Measurements from ENCODE around the gene LTBP2. TPM values are rescaled to one million over a fixed set of nuclear protein-coding genes. Genes with fewer than 3 reads are reported as not detected.
A peak's percentile ranks its signal among the peaks of the same experiment; 100 is the strongest.

LTBP2 gene
- total and polyA plus RNA-seq, 2 of the 8 experiments (the other 6 are each of a cell fraction or from before 2014, with no cell fraction given) = 0.48 to 0.89 TPM

- TF ChIP-seq ATF2 (IDR thresholded peaks at IDR 0.05; ENCODE audit: low read length) (no peak), SUZ12 (IDR thresholded peaks at IDR 0.05; ENCODE audit: low read length) (no peak), TAF1 (IDR thresholded peaks at IDR 0.05; ENCODE audit: low read depth, low read length) (no peak), CBX8 (IDR thresholded peaks at IDR 0.05; ENCODE audit: borderline replicate concordance, low read depth, low read length) (no peak), RNF2 (IDR thresholded peaks at IDR 0.05; ENCODE audit: borderline replicate concordance, low read depth, low read length, missing control alignments, poor library complexity, severe bottlenecking) (no peak), KDM1A (IDR thresholded peaks at IDR 0.05; ENCODE audit: borderline replicate concordance, low read length) (no peak), PHF8 (conservative IDR thresholded peaks at IDR 0.05; ENCODE audit: low read depth, low read length) (no peak), HDAC2 (IDR thresholded peaks at IDR 0.05; ENCODE audit: borderline replicate concordance in 1 of 2, low read depth in 2 of 2, low read length in 2 of 2) (no peak), TBP (IDR thresholded peaks at IDR 0.05; ENCODE audit: low read depth, low read length) (no peak), MAX (IDR thresholded peaks at IDR 0.05) (no peak), CBX5 (IDR thresholded peaks at IDR 0.05; ENCODE audit: low read depth, low read length) (no peak), KDM5A (IDR thresholded peaks at IDR 0.05; ENCODE audit: low read length) (no peak), POLR2A (IDR thresholded peaks at IDR 0.05; ENCODE audit: control extremely low read depth in 1 of 2, low read depth in 2 of 2, low read length in 2 of 2) (no peak), SP2 (IDR thresholded peaks at IDR 0.05; ENCODE audit: low read length) (no peak), SIRT6 (IDR thresholded peaks at IDR 0.05; ENCODE audit: low read length) (no peak), E2F6 (IDR thresholded peaks at IDR 0.05) (no peak), CTCF (IDR thresholded peaks at IDR 0.05; ENCODE audit: control extremely low read depth in 1 of 3, insufficient read depth in 1 of 3, low read depth in 1 of 3, low read length in 3 of 3) (peak; percentile 68 to 89 (median 87)), BRCA1 (IDR thresholded peaks at IDR 0.05; ENCODE audit: low read depth, low read length) (no peak), SIN3A (conservative IDR thresholded peaks at IDR 0.05 in 1 of 2, IDR thresholded peaks at IDR 0.05 in 1 of 2; ENCODE audit: low read depth in 1 of 2, low read length in 2 of 2) (no peak)
These were observed 152.6 kb downstream of the LTBP2 start (continued) for GRCh38 chr14:74459289-74459946.

Measured in H1 (cell line).